ENCODE measurements around the gene PEX16.

PEX16 gene

GRCh38 chr11:45881708-45882368 is 35.8 kb downstream of the PEX16 start:
- no peak overlapping the region for H3K27ac ChIP-seq
- no peak overlapping the region for H3K4me3 ChIP-seq
- TF ChIP-seq, protein P1, sequence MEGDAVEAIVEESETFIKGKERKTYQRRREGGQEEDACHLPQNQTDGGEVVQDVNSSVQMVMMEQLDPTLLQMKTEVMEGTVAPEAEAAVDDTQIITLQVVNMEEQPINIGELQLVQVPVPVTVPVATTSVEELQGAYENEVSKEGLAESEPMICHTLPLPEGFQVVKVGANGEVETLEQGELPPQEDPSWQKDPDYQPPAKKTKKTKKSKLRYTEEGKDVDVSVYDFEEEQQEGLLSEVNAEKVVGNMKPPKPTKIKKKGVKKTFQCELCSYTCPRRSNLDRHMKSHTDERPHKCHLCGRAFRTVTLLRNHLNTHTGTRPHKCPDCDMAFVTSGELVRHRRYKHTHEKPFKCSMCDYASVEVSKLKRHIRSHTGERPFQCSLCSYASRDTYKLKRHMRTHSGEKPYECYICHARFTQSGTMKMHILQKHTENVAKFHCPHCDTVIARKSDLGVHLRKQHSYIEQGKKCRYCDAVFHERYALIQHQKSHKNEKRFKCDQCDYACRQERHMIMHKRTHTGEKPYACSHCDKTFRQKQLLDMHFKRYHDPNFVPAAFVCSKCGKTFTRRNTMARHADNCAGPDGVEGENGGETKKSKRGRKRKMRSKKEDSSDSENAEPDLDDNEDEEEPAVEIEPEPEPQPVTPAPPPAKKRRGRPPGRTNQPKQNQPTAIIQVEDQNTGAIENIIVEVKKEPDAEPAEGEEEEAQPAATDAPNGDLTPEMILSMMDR (IDR thresholded peaks at IDR 0.05), result no peak
- DNase-seq (ENCODE audit: low spot score), result no peak

GRCh38 chr11:45880772-45881570 is 36.7 kb downstream of the PEX16 start:
- H3K27ac ChIP-seq, result no peak overlapping the region

DNA sequence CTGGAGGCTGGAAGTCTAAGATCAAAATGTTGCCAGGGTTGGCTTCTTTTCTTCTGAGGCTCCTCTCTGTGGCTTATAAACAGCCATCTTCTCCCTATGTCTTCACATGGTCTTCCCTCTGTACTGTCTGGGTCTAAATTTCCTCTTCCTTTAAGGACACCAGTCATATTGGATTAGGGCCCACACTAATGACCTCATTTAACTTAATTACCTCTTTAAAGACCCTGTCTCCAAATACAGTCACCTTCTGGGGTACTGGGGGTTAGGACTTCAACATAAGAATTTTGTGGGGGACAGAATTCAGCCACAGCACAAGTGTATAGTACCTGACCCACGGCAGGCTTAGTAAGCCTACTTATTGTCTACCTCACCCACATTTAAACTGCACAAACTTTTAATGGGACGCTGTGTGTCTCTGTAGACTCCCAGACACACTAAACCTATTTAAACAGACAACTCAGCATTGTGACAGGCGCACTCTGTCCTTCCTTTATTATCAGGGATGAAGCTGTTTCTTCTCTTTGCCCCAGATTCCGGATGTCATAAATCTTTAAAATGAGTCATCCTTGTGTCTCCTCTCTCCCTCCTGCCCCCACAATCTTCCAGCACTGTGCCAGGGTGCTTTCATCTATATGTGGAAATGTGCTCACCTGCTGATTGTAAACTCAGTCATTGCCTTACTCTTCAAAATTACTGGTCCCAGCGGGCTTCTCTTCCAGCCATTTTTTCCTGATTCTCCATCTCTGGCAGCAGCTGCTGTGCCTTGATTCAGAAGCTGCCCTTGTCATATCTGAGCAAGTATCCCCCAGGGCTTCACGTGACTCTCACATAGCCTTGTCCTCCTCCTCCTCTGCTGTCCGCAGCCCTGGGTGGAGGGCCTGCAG is 37.6 kb downstream of the PEX16 start:
- no peak for DNase-seq (ENCODE audit: low spot score)
- no peak overlapping the region for H3K27ac ChIP-seq
- TF ChIP-seq, protein P1 (IDR thresholded peaks at IDR 0.05), result no peak
- H3K4me3 ChIP-seq, result no peak overlapping the region

More at GRCh38 chr11:45880772-45881570, 36.7 kb downstream of the PEX16 start:
- no peak overlapping the region for H3K4me3 ChIP-seq
- TF ChIP-seq, protein P1 (IDR thresholded peaks at IDR 0.05), result no peak
- DNase-seq (ENCODE audit: low spot score), result no peak

DNA sequence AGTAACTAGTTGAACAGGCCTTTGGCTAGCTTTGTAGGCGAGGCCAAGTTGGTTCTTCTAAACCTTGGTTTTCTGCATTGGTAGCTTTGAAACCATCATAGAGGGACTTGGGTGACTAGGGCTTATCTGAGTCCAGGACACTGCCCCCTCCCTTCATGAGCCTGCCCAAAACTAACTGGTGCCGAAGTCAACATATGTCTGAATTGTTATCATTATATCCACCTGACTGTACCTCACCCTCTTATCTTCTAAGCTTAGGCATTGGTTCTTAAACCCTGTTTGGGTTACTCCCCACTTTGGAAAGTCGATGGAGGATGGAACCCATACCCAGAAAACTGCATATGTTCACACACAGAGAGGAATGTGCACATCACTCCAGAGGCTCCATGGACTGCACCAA is 39.8 kb downstream of the PEX16 start:
- Histone ChIP-seq H3K27ac (no peak overlapping the region), H3K4me3 (no peak overlapping the region)
- TF ChIP-seq, protein P1 (IDR thresholded peaks at IDR 0.05), result no peak
- no peak for DNase-seq (ENCODE audit: low spot score)

DNA sequence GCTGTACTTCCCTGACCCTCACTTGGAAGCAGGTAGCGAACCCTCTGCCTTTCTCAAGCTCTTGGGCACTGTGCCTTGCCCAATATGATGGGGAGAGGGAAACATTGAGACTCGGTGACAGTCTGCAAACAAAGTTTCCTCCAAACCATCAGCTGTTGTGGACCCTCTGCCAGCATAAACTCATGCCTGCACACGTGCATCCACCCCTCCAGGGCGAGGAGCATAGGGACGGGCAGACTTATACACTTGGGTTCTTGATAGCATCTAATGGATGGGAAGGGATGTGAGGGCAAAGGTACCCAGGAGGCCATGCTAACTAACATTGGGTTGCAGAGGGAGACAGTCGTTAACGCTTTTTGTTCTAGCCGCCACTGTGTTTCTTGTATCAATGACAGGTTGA is 40.5 kb downstream of the PEX16 start:
- Histone ChIP-seq H3K4me3 (no peak overlapping the region), H3K27ac (no peak overlapping the region)
- no peak for DNase-seq (ENCODE audit: low spot score)
- TF ChIP-seq, protein P1 (IDR thresholded peaks at IDR 0.05), result no peak

DNA sequence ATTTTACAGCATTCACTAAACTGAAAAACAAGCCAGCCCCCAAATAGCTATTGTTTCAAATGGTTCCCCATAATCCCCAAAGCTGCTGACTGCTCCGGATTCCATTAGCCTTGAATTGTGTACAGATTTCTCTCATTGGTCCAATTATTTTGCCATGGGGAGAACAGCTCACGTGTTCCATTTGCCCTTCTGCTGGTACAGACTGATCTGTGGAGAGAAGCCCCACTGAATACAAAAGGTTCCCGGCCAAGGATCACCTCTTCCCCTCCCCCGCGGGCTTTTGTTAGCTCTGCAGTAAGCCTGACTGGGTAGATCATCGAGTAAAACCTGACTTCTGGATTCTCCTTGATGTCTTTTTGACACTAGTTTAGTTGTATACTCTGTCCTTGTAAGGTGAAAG is 41.3 kb downstream of the PEX16 start:
- no peak overlapping the region for H3K4me3 ChIP-seq
- TF ChIP-seq, protein P1 (IDR thresholded peaks at IDR 0.05), result no peak
- H3K27ac ChIP-seq, result no peak overlapping the region
- DNase-seq (ENCODE audit: low spot score), result no peak

All from coronary artery (tissue), 2 donors.